Activated CD8-positive, alpha-beta T cell treated with anti-CD3 and anti-CD28 coated beads for 36 hours (primary cell): Measurements from ENCODE around the gene ANKRD30BL. TPM values are rescaled to one million over a fixed set of nuclear protein-coding genes. Genes with fewer than 3 reads are reported as not detected.
A peak's percentile ranks its signal among the peaks of the same experiment; 100 is the strongest.
"Not testable (repeated sequence)": the region's sequence is repeated elsewhere in the genome, so short reads cannot be mapped to it uniquely, and the experiment has no call there.

Experiments used
- ATAC-seq: fragments of 200-7000 bp; cut with Tn5 transposase; one replicate; pipeline ENCODE4 v1.10.0; 2021; ENCODE audit warnings: mild to moderate bottlenecking, moderate library complexity
- CTCF ChIA-PET: fragments of 350-600 bp; sonication (Branson Sonifier 250); formaldehyde crosslinking; loops from one replicate; lab custom pipeline; 2021; ENCODE audit warnings: antibody characterized with exemption; lab: Charles Lee
- POLR2A ChIA-PET: fragments of 350-600 bp; sonication (Branson Sonifier 250); formaldehyde crosslinking; loops from one replicate; lab custom pipeline; 2021; ENCODE audit warnings: antibody characterized with exemption; lab: Charles Lee
- DNase-seq: peaks from one replicate; pipeline ENCODE4 v3.0.0-alpha.2; 2020
- H3K27ac Mint-ChIP-seq: one replicate; pipeline ENCODE4 v1.8.0; 2021; ENCODE audit warnings: mild to moderate bottlenecking, mixed read lengths
- H3K27me3 Mint-ChIP-seq: one replicate; pipeline ENCODE4 v1.8.0; 2021; ENCODE audit warnings: mixed read lengths
- H3K36me3 Mint-ChIP-seq: one replicate; pipeline ENCODE4 v1.8.0; 2021; ENCODE audit warnings: low read depth, mixed read lengths
- H3K4me1 Mint-ChIP-seq: one replicate; pipeline ENCODE4 v1.8.0; 2021; ENCODE audit warnings: low read depth, mixed read lengths
- H3K4me3 Mint-ChIP-seq: one replicate; pipeline ENCODE4 v1.8.0; 2021; ENCODE audit warnings: mild to moderate bottlenecking, moderate library complexity, mixed read lengths
- H3K9me3 Mint-ChIP-seq: one replicate; pipeline ENCODE4 v1.8.0; 2021; ENCODE audit warnings: mixed read lengths
- intact Hi-C: fragments of 100-400 bp; cut with micrococcal nuclease; formaldehyde crosslinking; loops from one replicate; pipeline ENCODE4 v1.10.0; 2022
- total RNA-seq, 2 experiments: library from RNA; stranded (reverse); gene quantifications; one replicate each; pipeline ENCODE4 v1.2.3, GENCODE V29; 2021
- TF ChIP-seq, protein P1 (sequence below): fragments of 200-600 bp; IDR thresholded peaks from one replicate; pipeline ENCODE4 v1.8.0; 2022; ENCODE audit warnings: antibody characterized with exemption, mild to moderate bottlenecking

The ANKRD30BL gene, protein sequence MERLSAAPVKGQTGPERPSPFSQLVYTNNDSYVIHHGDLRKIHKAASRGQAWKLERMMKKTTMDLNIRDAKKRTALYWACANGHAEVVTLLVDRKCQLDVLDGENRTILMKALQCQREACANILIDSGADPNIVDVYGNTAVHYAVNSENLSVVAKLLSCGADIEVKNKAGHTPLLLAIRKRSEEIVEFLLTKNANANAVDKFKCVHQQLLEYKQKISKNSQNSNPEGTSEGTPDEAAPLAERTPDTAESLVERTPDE
- total RNA-seq = not detected

DNA sequence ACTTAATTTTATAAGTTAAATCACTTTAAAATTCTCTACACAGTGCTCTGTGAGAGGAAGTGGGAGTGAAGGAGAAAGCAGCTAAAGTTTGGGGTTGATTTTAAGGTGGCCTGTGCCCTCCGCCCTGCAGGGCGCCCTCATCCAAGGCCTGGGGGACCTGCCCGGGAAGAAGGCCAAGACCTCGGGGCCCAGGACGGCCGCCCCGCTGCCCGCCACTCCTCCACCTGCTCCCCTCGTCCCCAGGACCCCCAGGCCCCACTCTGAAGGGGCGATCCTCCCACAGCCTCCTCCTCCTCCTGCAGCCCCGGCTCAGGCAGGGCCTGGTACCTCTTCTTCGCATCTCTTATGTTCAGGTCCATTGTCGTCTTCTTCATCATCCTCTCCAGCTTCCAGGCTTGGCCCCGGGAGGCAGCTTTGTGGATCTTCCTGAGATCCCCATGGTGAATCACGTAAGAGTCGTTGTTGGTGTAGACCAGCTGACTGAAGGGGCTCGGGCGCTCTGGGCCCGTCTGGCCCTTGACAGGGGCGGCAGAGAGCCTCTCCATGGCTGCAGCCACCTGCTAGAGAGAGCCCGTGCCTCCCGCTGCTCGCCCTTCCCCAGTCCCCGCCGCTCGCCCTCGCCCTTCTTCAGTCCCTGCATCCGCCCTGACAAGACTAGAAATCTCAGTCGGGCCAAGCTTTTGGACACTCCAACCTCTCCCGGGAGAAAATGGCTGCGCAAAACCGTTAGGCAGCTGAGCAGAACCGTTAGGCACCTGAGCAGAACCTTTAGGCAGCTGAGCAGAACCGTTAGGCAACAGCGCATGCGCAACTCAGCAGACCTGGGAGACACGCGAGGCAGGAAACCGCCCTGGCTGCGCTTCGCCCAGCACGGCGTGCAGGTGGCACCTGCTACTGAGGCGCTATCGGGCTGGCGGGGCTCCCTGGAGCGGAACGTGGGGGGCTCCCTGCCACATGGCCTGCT is at the start of gene ANKRD30BL:
Gene ANKRD30BL (minus strand): TSS at position 792 of the 964 bp plus-strand sequence. CDS start 247 bp downstream, at position 545.
- POLR2A ChIA-PET, H3K36me3 Mint-ChIP-seq, H3K9me3 Mint-ChIP-seq, ATAC-seq, CTCF ChIA-PET, H3K27ac Mint-ChIP-seq, H3K4me1 Mint-ChIP-seq, DNase-seq, intact Hi-C loops, H3K27me3 Mint-ChIP-seq: not testable (repeated sequence)
- H3K4me3 Mint-ChIP-seq = peak within 1 kb of the TSS; percentile 22

DNA sequence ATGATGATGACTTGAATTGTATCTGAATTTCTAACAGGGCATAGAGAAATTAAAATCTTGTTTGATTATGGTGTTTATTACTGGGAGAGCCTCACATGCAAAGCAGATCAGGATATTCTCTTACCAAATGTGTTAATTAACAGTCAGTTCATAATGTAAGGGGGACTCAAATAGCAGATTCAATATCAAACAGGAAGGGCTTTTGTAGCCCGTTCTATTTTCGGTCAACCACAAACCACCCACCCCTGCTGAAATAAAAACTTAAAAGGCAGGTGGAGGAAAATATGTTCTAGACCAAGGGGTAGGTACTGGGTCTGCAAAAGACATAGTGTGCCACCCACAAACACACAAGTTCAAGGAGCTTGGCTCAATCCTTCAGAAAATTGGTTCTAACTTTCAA is 41.1 kb upstream of the ANKRD30BL start:
- DNase-seq, H3K9me3 Mint-ChIP-seq, H3K4me3 Mint-ChIP-seq, H3K36me3 Mint-ChIP-seq, H3K27me3 Mint-ChIP-seq, H3K27ac Mint-ChIP-seq, POLR2A ChIA-PET, CTCF ChIA-PET, intact Hi-C loops, H3K4me1 Mint-ChIP-seq, ATAC-seq: not testable (repeated sequence)

DNA sequence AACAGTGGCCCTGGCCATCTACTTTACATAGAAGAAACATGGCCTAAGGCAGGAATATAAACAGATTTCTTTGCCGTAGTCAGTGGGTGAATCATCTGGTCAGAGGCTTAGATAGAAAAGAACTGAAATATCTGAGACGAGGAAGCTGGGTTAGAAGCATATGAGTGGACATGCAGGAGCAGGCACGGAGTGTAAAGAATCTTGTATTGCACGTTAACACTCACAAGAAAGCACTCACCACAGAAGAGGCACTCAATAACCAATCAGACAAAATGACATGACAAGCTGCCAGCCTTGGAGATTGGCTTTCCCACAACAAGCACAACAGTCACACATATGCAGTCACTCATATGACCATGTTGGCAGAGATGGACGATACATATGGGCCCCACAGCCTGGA is 31.1 kb upstream of the ANKRD30BL start:
- H3K36me3 Mint-ChIP-seq, H3K27ac Mint-ChIP-seq, POLR2A ChIA-PET, intact Hi-C loops, H3K4me1 Mint-ChIP-seq, H3K27me3 Mint-ChIP-seq, CTCF ChIA-PET, DNase-seq, ATAC-seq, H3K9me3 Mint-ChIP-seq, H3K4me3 Mint-ChIP-seq: not testable (repeated sequence)

DNA sequence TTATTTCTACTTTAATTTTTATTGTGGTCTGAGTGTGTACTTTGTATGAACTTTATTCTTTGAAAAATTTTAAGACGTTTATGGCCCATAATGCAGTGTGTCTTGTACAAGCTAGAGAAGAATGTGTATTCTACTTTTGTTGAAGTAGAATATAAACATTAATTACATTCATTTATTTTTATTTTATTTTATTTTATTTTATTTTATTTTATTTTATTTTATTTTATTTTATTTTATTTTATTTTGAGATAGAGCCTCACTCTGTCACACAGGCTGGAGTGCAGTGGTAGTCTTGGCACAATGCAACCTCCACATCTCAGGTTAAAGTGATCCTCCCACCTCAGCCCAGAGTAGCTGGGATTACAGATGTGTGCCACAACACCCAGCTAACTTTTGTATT is 5.3 kb upstream of the ANKRD30BL start:
- intact Hi-C loops = not testable (repeated sequence)

DNA sequence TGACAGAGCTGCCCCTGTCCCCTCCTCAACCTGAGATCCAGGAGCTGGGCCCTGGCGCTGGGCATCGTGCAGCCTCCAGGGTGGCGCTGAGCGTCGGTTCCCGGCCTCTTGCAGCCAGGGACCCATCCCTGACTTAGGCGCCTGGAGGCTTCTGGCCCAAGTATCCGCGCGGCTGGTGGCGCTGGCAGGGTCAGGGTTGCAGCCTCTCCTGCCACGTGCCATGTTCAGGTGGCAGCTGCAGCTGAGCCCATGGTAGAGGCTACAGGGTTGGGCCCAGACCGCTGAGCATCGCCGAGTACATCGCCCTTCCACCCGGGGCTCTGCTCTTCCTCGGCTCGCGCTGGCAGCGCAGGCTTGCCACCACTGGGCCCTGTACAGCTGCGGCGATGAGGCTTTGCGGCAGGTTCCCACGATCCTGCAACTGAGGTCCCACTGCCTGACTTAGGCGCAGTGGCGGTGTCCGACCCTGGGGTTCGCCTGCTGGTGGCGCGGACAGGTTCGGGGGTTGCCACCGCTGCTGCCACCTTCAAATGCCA is 441 bp upstream of the ANKRD30BL start:
- POLR2A ChIA-PET, H3K27ac Mint-ChIP-seq, ATAC-seq, DNase-seq, H3K4me1 Mint-ChIP-seq, H3K36me3 Mint-ChIP-seq, intact Hi-C loops, H3K27me3 Mint-ChIP-seq, H3K4me3 Mint-ChIP-seq, CTCF ChIA-PET, H3K9me3 Mint-ChIP-seq: not testable (repeated sequence)

More for the DNA sequence above, 5.3 kb upstream of the ANKRD30BL start:
- H3K4me1 Mint-ChIP-seq, H3K4me3 Mint-ChIP-seq, H3K9me3 Mint-ChIP-seq, POLR2A ChIA-PET, H3K36me3 Mint-ChIP-seq, H3K27ac Mint-ChIP-seq, CTCF ChIA-PET, ATAC-seq, DNase-seq, H3K27me3 Mint-ChIP-seq: not testable (repeated sequence)

DNA sequence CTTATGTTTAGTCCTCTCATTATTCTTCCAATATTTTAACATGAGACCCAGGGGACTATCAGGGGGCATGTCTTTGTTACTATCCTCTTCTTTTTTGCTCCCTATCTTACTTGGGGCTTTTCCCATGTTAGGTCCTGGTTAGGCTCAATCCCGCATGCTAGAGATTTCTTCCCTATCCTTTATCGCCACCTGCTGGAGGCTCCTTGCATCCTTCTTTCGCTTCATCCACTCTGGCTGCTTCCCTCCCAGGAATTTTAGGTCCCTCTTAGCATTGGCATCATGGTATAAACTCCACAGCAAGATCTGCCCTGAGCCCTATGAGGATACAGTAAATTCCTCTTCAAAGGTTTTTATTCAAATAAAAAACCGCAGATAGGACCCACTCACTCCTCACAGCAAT is 15.0 kb downstream of the ANKRD30BL start:
- H3K9me3 Mint-ChIP-seq, H3K27me3 Mint-ChIP-seq, POLR2A ChIA-PET, H3K4me3 Mint-ChIP-seq, H3K36me3 Mint-ChIP-seq, CTCF ChIA-PET, H3K27ac Mint-ChIP-seq, H3K4me1 Mint-ChIP-seq, intact Hi-C loops, ATAC-seq: not testable (repeated sequence)
- TF ChIP-seq, protein P1, sequence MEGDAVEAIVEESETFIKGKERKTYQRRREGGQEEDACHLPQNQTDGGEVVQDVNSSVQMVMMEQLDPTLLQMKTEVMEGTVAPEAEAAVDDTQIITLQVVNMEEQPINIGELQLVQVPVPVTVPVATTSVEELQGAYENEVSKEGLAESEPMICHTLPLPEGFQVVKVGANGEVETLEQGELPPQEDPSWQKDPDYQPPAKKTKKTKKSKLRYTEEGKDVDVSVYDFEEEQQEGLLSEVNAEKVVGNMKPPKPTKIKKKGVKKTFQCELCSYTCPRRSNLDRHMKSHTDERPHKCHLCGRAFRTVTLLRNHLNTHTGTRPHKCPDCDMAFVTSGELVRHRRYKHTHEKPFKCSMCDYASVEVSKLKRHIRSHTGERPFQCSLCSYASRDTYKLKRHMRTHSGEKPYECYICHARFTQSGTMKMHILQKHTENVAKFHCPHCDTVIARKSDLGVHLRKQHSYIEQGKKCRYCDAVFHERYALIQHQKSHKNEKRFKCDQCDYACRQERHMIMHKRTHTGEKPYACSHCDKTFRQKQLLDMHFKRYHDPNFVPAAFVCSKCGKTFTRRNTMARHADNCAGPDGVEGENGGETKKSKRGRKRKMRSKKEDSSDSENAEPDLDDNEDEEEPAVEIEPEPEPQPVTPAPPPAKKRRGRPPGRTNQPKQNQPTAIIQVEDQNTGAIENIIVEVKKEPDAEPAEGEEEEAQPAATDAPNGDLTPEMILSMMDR = peak; percentile 57
- peak; percentile 59 for DNase-seq
